Activated CD4-positive, alpha-beta T cell treated with anti-CD3 and anti-CD28 coated beads for 48 hours (primary cell): ENCODE data around the gene SLK.

ENCODE experiments used
- DNase-seq: peaks from one replicate; pipeline ENCODE4 v3.0.0-alpha.2; 2020

The SLK gene

GRCh38 chr10:103942866-103943265 is 24.1 kb upstream of the SLK start:
- DNase-seq, result no peak

DNA sequence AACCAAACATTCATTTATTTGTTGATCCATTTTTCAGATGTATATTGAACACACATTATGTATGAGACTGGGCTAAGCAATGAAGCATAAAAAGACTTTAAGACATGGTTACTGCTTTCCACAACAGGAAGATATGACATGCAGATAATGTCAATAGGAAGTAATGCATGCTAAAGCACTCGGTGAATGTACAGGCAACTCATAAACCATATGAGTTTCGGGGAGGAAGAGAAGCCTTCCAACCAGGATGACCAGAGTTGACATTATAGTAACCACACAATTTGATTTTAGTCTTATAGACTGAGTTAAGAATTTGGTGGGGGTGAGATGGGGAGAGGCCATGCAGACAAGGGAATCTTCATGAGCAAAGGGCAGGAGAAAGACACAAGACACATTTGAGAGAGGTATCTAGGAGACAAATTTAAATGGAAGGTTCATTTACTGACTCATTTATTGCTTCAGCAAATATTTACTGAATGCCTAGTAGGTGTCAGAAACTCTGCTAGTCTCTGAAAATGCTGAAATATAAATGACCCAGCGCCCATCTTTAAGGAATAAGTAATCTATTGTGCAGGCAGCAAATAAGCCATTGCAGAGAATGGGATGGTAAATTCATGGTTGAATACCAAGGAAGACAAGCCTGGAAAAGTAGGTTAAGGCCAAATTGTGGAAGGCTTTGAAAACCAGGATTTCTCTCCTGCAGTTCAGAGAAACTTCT is 19.0 kb upstream of the SLK start:
- DNase-seq, result no peak

DNA sequence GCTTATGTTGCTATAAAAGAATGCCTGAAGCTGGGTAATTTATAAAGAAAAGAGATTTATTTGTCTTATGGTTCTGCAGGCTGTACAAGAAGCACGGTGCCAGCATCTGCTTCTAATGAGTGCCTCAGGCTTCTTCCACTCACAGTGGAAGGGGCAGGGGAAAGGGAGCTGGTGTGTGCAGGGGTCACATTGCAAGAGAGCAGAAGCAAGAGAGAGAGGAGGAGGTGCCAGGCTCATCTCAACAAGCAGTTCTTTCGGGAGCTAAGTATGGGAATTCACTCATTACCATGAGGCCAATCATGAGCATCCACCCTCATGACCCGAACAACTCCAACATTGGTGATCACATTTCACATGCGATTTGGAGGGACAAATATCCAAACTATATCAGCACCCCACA is 17.2 kb upstream of the SLK start:
- DNase-seq, result no peak

DNA sequence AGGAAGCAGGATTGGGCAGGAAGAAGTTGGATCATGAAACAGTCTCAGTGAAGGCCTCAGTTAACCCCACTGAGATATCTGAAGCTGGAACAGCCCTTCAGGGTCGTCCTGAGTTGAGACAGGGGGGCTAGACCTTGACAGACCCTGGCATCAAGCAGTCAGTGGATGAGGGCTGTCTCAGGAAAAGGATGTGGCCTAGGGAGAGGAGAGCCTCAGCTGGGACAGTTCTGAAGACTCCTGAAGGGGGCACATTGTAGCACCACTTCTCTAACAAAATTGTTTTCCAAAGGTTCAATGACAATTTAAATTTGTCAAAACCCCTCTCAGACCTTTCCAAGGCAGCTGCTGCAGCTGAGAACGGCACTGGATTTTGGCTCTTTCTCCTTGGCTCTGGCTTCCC is 15.8 kb upstream of the SLK start:
- DNase-seq, result no peak

GRCh38 chr10:103951942-103952341 is 15.0 kb upstream of the SLK start:
- DNase-seq, result no peak

DNA sequence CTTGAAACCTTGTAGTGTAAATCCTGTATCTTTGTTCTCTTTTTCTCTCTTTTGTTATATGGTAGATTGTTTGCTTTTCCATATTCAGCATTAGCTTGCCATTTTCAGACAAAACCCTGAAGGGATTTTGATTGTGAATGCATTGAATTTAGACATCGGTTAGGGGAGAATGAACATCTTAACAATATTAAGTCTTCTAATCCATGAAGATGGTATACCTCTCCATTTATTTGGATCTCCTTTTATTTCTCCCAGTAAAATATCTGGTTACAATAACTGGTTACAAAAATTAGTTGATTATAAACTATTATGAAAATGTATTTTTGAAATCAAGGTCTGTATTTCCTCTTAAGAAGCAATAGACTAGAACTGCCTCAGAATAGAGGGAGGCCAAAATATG is 12.4 kb upstream of the SLK start:
- DNase-seq, result no peak

DNA sequence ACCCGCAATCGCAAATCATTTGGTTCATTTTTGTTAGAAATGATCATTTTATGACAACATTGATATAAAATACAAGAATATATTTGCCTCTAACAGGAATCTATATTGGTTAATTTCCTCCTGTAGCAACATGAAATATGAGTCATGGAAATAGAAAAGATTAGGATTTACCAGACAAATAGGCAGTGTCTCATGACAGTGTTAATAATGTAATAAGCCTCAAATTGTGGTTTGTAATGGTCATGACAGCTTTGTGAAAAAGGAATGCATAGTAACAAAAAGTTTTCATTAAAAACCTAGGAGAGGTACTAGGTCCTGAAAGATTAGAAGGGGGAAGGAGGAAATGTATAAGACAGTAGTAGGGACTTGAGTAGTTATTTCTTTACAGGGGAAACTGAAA is 7.9 kb upstream of the SLK start:
- DNase-seq, result no peak

DNA sequence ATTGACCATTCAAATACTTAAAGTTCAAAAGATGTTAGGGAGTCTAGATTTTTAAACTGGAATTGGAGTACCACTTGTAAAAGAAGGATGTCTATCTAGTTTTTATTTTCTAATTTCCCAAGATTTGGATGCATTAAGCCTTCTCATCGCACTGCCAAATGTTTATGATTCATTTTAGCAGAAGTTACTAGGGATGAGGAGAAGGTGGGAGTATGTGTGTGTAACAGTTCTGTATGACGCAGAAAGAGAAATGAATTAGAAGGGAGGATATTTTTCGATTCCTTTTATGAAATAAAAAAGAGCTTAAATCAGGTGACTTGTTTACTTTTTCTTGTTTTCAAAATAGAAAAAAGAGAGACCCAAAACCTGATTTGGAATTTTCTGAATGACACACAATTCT is 6.8 kb upstream of the SLK start:
- DNase-seq, result no peak

- DNase-seq, result peak; percentile 7
Measured at GRCh38 chr10:103967448-103968071, 620 bp downstream of the SLK start.

- DNase-seq, result no peak
Measured at GRCh38 chr10:103968441-103969391, 1.8 kb downstream of the SLK start.

DNA sequence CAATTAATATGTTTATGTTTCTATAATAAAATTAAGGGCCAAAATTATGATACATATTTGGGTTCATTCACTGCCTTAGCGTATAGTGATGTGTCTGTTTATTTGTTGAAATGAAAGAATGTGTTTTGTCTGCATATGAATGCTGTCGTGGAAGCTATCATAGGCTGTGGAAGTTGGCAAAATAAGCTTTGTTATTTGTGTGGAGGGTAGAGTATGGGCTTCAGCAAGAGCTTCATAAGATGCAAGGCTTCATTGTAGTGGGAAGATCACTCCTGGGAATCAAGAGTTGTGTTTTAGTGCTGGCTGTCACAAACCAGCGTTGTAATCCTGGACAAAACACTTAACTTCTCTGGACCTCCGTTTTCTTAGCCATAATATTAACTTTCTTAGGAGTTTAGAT is 2.5 kb downstream of the SLK start:
- no peak for DNase-seq

- DNase-seq, result no peak
Measured at GRCh38 chr10:103969857-103970627, 3.1 kb downstream of the SLK start.

- no peak for DNase-seq
Measured at GRCh38 chr10:103975169-103975568, 8.2 kb downstream of the SLK start.

GRCh38 chr10:103977204-103977603 is 10.3 kb downstream of the SLK start:
- DNase-seq, result no peak

GRCh38 chr10:103979530-103979929 is 12.6 kb downstream of the SLK start:
- DNase-seq, result no peak

GRCh38 chr10:103980288-103980906 is 13.5 kb downstream of the SLK start:
- DNase-seq, result no peak

GRCh38 chr10:103982639-103983038 is 15.7 kb downstream of the SLK start:
- DNase-seq, result no peak

- no peak for DNase-seq
Measured at GRCh38 chr10:103983367-103983911, 16.5 kb downstream of the SLK start.

DNA sequence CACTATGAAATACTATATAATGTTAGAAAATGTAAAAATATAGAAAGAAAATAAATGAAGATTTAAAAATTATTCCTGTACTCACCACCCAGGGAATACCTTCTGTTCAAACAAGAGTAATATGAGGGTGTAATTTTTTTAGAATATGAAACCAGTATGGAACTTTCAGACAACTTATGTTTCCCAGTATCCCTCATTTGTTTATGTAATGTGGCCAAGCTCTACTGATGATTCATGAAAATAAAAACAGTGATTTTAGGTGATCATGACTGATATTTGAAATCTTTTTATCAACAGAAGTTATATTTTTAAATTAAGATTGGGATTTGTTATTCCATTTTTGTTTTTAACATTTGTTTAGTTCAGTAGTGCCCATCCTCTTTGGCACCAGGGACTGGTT is 18.8 kb downstream of the SLK start:
- DNase-seq, result no peak

- DNase-seq, result peak; percentile 28
Measured at GRCh38 chr10:103986360-103986759, 19.4 kb downstream of the SLK start.

DNA sequence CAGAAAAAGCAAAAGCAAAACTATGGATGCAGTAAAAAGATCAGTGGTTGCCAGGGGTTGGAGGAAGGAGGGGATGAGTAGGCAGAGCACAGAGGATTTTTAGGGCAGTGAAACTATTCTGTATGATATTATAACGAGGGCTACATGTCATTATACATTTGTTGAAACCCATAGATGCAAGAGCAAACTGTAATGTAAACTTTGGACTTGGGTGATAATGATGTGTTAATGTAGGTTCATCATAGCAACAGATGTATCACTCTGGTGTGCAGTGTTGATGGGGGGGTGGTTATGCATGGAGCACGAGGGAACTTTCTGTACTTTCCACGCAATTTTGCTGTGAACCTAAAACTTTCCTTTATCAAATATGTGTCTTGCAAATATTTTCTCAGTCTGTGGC is 23.2 kb downstream of the SLK start:
- DNase-seq, result no peak

- DNase-seq, result no peak
Measured at GRCh38 chr10:103990531-103990930, 23.6 kb downstream of the SLK start.
